HEK293 (cell line): Measurements from ENCODE around the gene PPP1R14B.

ENCODE experiments used
- BCL11A ChIP-seq: fragments of 450-650 bp; formaldehyde crosslinking; IDR thresholded peaks from 2 replicates; pipeline ENCODE4 v1.5.1; 2016; ENCODE audit warnings: low read depth, missing biosample characterization, missing genetic modification characterization
- GLIS1 ChIP-seq: fragments of 450-650 bp; formaldehyde crosslinking; IDR thresholded peaks from 2 replicates; pipeline ENCODE4 v1.5.1; 2016; ENCODE audit warnings: missing biosample characterization, missing genetic modification characterization
- GLIS2 ChIP-seq: fragments of 450-650 bp; formaldehyde crosslinking; IDR thresholded peaks from 2 replicates; pipeline ENCODE4 v1.5.1; 2016; ENCODE audit warnings: missing biosample characterization, missing genetic modification characterization
- HOXA7 ChIP-seq: sonication (generic); formaldehyde crosslinking; IDR thresholded peaks from 2 replicates; pipeline ENCODE4 v1.8.1; 2022; ENCODE audit warnings: missing genetic modification reagents, borderline replicate concordance
- INSM2 ChIP-seq: fragments of 450-650 bp; formaldehyde crosslinking; IDR thresholded peaks from 2 replicates; pipeline ENCODE4 v1.5.1; 2016; ENCODE audit warnings: missing biosample characterization, missing genetic modification characterization
- KLF1 ChIP-seq: fragments of 450-650 bp; formaldehyde crosslinking; IDR thresholded peaks from 2 replicates; pipeline ENCODE4 v1.5.1; 2016; ENCODE audit warnings: missing biosample characterization, missing genetic modification characterization
- KLF10 ChIP-seq: fragments of 450-650 bp; IDR thresholded peaks from 2 replicates; pipeline ENCODE4 v1.5.1; 2018; ENCODE audit warnings: missing biosample characterization, mild to moderate bottlenecking, missing genetic modification characterization
- KLF8 ChIP-seq: fragments of 450-650 bp; formaldehyde crosslinking; IDR thresholded peaks from 2 replicates; pipeline ENCODE4 v1.5.1; 2016; ENCODE audit warnings: missing biosample characterization, missing genetic modification characterization
- PRDM6 ChIP-seq: fragments of 450-650 bp; formaldehyde crosslinking; IDR thresholded peaks from 2 replicates; pipeline ENCODE4 v1.5.1; 2017; ENCODE audit warnings: missing biosample characterization, missing genetic modification characterization
- SP2 ChIP-seq: fragments of 450-650 bp; formaldehyde crosslinking; IDR thresholded peaks from 2 replicates; pipeline ENCODE4 v1.5.1; 2016; ENCODE audit warnings: missing biosample characterization, missing genetic modification characterization
- YY1 ChIP-seq: fragments of 450-650 bp; formaldehyde crosslinking; IDR thresholded peaks from 2 replicates; pipeline ENCODE4 v1.5.1; 2018; ENCODE audit warnings: missing biosample characterization, missing genetic modification characterization
- ZBTB7A ChIP-seq: fragments of 450-650 bp; formaldehyde crosslinking; IDR thresholded peaks from 2 replicates; pipeline ENCODE4 v1.5.1; 2016; ENCODE audit warnings: low read depth, missing biosample characterization, missing genetic modification characterization
- ZFHX2 ChIP-seq: fragments of 450-650 bp; formaldehyde crosslinking; conservative IDR thresholded peaks from 2 replicates; pipeline ENCODE4 v1.5.1; 2016; ENCODE audit warnings: missing biosample characterization, missing genetic modification characterization
- ZNF2 ChIP-seq: fragments of 450-650 bp; formaldehyde crosslinking; IDR thresholded peaks from 2 replicates; pipeline ENCODE4 v1.5.1; 2016; ENCODE audit warnings: missing biosample characterization, missing genetic modification characterization
- ZNF24 ChIP-seq: fragments of 450-650 bp; formaldehyde crosslinking; IDR thresholded peaks from 2 replicates; pipeline ENCODE4 v1.5.1; 2016; ENCODE audit warnings: missing biosample characterization, missing genetic modification characterization
- ZNF398 ChIP-seq: fragments of 450-650 bp; formaldehyde crosslinking; IDR thresholded peaks from 2 replicates; pipeline ENCODE4 v1.5.1; 2017; ENCODE audit warnings: missing biosample characterization, missing genetic modification characterization
- ZNF404 ChIP-seq: fragments of 450-650 bp; formaldehyde crosslinking; IDR thresholded peaks from 2 replicates; pipeline ENCODE4 v1.5.1; 2017; ENCODE audit warnings: missing biosample characterization, missing genetic modification characterization
- ZNF548 ChIP-seq: fragments of 450-650 bp; formaldehyde crosslinking; IDR thresholded peaks from 2 replicates; pipeline ENCODE4 v1.5.1; 2016; ENCODE audit warnings: missing biosample characterization, missing genetic modification characterization
- ZNF555 ChIP-seq: fragments of 450-650 bp; formaldehyde crosslinking; conservative IDR thresholded peaks from 2 replicates; pipeline ENCODE4 v1.5.1; 2017; ENCODE audit warnings: missing biosample characterization, mild to moderate bottlenecking, missing genetic modification characterization, inconsistent platforms
- ZNF560 ChIP-seq: fragments of 450-650 bp; formaldehyde crosslinking; IDR thresholded peaks from 2 replicates; pipeline ENCODE4 v1.5.1; 2017; ENCODE audit warnings: missing biosample characterization, missing genetic modification characterization, borderline replicate concordance
- ZNF561 ChIP-seq: fragments of 450-650 bp; IDR thresholded peaks from 2 replicates; pipeline ENCODE4 v1.5.1; 2018; ENCODE audit warnings: missing biosample characterization, missing genetic modification characterization, borderline replicate concordance
- ZNF670 ChIP-seq: fragments of 450-650 bp; formaldehyde crosslinking; IDR thresholded peaks from 2 replicates; pipeline ENCODE4 v1.5.1; 2016; ENCODE audit warnings: missing biosample characterization, missing genetic modification characterization, low read depth
- TF ChIP-seq, protein P1 (sequence below): sonication (generic); formaldehyde crosslinking; IDR thresholded peaks from 2 replicates; pipeline ENCODE4 v1.8.1; 2022; ENCODE audit warnings: mild to moderate bottlenecking, moderate library complexity, missing genetic modification reagents
- TF ChIP-seq, protein P2 (sequence below): fragments of 450-650 bp; formaldehyde crosslinking; optimal IDR thresholded peaks from 2 replicates; pipeline ENCODE3; 2016; ENCODE audit warnings: missing biosample characterization, mild to moderate bottlenecking, missing genetic modification characterization
- TF ChIP-seq, protein P3 (sequence below): fragments of 450-650 bp; formaldehyde crosslinking; IDR thresholded peaks from 2 replicates; pipeline ENCODE4 v1.5.1; 2016; ENCODE audit warnings: missing biosample characterization, missing genetic modification characterization
- TF ChIP-seq, protein P4 (sequence below): fragments of 450-650 bp; formaldehyde crosslinking; IDR thresholded peaks from 2 replicates; pipeline ENCODE4 v1.5.1; 2016; ENCODE audit warnings: missing biosample characterization, missing genetic modification characterization

PPP1R14B gene

GRCh38 chr11:64284962-64285884 is 38.5 kb upstream of the PPP1R14B start, which contains the start of gene GPR137 (continued):
- no peak for TF ChIP-seq HOXA7 (CRISPR knock-in tag)
- no peak for TF ChIP-seq BCL11A (tag by site-specific recombination)
- no peak for TF ChIP-seq KLF1 (tag by site-specific recombination)
- TF ChIP-seq ZNF555: no peak
- no peak for TF ChIP-seq ZNF548 (tag by site-specific recombination)
- TF ChIP-seq ZNF670 (tag by site-specific recombination): no peak
- peak; percentile 55; the same call in 1 of the 2 replicates for TF ChIP-seq ZNF561 (tag by site-specific recombination)
- TF ChIP-seq, protein P1, sequence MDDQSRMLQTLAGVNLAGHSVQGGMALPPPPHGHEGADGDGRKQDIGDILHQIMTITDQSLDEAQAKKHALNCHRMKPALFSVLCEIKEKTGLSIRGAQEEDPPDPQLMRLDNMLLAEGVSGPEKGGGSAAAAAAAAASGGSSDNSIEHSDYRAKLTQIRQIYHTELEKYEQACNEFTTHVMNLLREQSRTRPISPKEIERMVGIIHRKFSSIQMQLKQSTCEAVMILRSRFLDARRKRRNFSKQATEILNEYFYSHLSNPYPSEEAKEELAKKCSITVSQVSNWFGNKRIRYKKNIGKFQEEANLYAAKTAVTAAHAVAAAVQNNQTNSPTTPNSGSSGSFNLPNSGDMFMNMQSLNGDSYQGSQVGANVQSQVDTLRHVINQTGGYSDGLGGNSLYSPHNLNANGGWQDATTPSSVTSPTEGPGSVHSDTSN (CRISPR knock-in tag): 0 out of 2 replicates have a peak, but pooled peaks have one; percentile 35
- TF ChIP-seq ZNF2 (tag by site-specific recombination): no peak
- no peak for TF ChIP-seq PRDM6 (tag by site-specific recombination)
- TF ChIP-seq, protein P2, sequence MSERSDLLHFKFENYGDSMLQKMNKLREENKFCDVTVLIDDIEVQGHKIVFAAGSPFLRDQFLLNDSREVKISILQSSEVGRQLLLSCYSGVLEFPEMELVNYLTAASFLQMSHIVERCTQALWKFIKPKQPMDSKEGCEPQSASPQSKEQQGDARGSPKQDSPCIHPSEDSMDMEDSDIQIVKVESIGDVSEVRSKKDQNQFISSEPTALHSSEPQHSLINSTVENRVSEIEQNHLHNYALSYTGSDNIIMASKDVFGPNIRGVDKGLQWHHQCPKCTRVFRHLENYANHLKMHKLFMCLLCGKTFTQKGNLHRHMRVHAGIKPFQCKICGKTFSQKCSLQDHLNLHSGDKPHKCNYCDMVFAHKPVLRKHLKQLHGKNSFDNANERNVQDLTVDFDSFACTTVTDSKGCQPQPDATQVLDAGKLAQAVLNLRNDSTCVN (tag by site-specific recombination): peak; percentile 65
- TF ChIP-seq INSM2 (tag by site-specific recombination): 0 out of 2 replicates have a peak, but pooled peaks have one; percentile 26
- TF ChIP-seq ZNF404: no peak
- peak; percentile 10; the same call in 1 of the 2 replicates for TF ChIP-seq GLIS1 (tag by site-specific recombination)
- peak; percentile 11; the same call in 1 of the 2 replicates for TF ChIP-seq KLF10 (tag by site-specific recombination)
- no peak for TF ChIP-seq ZBTB7A (tag by site-specific recombination)
- TF ChIP-seq GLIS2 (tag by site-specific recombination): peak; percentile 56; the same call in 1 of the 2 replicates
- no peak for TF ChIP-seq ZNF560
- 0 out of 2 replicates have a peak, but pooled peaks have one; percentile 30 for TF ChIP-seq ZNF398 (tag by site-specific recombination)
- TF ChIP-seq SP2 (tag by site-specific recombination): no peak; the same call in none of the 2 replicates
- TF ChIP-seq, protein P3, sequence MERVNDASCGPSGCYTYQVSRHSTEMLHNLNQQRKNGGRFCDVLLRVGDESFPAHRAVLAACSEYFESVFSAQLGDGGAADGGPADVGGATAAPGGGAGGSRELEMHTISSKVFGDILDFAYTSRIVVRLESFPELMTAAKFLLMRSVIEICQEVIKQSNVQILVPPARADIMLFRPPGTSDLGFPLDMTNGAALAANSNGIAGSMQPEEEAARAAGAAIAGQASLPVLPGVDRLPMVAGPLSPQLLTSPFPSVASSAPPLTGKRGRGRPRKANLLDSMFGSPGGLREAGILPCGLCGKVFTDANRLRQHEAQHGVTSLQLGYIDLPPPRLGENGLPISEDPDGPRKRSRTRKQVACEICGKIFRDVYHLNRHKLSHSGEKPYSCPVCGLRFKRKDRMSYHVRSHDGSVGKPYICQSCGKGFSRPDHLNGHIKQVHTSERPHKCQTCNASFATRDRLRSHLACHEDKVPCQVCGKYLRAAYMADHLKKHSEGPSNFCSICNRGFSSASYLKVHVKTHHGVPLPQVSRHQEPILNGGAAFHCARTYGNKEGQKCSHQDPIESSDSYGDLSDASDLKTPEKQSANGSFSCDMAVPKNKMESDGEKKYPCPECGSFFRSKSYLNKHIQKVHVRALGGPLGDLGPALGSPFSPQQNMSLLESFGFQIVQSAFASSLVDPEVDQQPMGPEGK (tag by site-specific recombination): peak; percentile 71
- TF ChIP-seq YY1 (tag by site-specific recombination): peak; percentile 55; the same call in 1 of the 2 replicates
- no peak; the same call in 1 of the 2 replicates for TF ChIP-seq ZFHX2 (tag by site-specific recombination)
- TF ChIP-seq, protein P4, sequence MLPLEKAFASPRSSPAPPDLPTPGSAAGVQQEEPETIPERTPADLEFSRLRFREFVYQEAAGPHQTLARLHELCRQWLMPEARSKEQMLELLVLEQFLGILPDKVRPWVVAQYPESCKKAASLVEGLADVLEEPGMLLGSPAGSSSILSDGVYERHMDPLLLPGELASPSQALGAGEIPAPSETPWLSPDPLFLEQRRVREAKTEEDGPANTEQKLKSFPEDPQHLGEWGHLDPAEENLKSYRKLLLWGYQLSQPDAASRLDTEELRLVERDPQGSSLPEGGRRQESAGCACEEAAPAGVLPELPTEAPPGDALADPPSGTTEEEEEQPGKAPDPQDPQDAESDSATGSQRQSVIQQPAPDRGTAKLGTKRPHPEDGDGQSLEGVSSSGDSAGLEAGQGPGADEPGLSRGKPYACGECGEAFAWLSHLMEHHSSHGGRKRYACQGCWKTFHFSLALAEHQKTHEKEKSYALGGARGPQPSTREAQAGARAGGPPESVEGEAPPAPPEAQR (tag by site-specific recombination): no peak
- no peak for TF ChIP-seq ZNF24 (tag by site-specific recombination)
- TF ChIP-seq KLF8 (tag by site-specific recombination): peak; percentile 32; the same call in 1 of the 2 replicates
